ENCODE measurements around the gene DOCK8. TPM values are rescaled to one million over a fixed set of nuclear protein-coding genes. Genes with fewer than 3 reads are reported as not detected.

The DOCK8 gene
- polyA plus RNA-seq, 3 donors = 2.4 to 12.4 (median 6.9) TPM

DNA sequence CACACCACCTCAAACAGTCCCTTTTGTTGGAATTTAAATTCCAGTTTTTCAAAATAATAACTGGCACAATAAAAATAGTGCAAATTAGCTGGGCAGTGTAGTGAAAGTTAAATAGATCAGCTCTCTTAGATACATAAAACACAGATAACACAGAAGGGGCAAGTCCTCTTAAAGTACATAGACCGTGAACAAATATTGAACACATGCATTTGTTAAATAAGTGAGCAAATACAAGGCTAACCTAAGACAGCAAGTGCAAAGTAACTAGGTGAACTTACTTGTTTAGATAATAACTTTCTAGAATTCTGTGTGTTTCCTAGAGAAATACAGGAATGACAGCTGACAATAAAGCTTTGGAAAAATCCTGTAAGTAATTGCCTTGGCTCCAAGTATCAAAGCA lies 280.1 kb downstream of the DOCK8 start:
- WGBS, 3 donors = 51 to 99% (median 88%) methylated on average over 1 of the region's 1 CpG
- H3K27ac ChIP-seq (ENCODE audit: low read depth, low read length) = no peak overlapping the region

DNA sequence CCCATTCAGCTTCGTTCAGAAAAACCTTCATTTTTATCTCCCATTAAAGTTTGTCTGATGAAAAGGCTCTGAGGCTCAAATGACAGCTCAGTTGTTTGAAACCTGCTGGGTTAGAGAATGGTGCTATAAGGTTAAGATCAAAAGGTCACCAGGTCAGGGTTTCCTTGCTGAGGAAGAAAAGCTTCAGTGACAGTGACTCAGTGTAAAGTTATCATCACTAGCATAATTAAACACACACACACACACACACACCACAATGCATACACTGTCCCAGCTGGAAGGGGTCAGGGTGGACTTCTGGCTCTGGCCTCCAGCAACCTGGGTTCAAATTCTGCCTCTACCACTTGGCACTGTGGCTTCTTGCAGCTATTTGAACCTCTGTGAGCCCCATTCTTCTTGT lies 281.1 kb downstream of the DOCK8 start:
- H3K27ac ChIP-seq (ENCODE audit: low read depth, low read length) = no peak overlapping the region
- WGBS, 3 donors = 36 to 83% (median 74%) methylated on average over 1 of the region's 1 CpG

DNA sequence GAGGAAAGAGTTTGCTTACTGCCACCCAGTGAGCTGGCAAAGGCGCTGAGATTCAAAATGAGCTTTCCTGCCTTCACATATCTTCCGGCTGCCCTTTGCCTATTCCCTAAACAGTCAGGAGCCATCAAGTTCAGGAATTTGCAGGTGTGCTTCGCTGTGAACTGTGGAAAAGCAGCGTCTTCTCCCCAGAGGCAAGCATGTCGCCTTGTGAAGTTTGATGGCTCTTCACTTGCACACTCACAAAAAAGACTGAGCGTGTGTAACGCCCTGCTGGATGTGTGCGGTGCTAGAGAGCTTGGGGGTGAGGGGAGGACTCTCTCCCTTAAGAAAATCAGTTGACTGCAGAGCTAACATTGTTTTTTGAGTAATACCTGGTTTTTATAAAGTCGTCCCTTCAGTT lies 288.7 kb downstream of the DOCK8 start:
- WGBS, 3 donors = 81 to 86% (median 84%) methylated on average over 9 of the region's 9 CpGs
- H3K27ac ChIP-seq (ENCODE audit: low read depth, low read length) = no peak overlapping the region

DNA sequence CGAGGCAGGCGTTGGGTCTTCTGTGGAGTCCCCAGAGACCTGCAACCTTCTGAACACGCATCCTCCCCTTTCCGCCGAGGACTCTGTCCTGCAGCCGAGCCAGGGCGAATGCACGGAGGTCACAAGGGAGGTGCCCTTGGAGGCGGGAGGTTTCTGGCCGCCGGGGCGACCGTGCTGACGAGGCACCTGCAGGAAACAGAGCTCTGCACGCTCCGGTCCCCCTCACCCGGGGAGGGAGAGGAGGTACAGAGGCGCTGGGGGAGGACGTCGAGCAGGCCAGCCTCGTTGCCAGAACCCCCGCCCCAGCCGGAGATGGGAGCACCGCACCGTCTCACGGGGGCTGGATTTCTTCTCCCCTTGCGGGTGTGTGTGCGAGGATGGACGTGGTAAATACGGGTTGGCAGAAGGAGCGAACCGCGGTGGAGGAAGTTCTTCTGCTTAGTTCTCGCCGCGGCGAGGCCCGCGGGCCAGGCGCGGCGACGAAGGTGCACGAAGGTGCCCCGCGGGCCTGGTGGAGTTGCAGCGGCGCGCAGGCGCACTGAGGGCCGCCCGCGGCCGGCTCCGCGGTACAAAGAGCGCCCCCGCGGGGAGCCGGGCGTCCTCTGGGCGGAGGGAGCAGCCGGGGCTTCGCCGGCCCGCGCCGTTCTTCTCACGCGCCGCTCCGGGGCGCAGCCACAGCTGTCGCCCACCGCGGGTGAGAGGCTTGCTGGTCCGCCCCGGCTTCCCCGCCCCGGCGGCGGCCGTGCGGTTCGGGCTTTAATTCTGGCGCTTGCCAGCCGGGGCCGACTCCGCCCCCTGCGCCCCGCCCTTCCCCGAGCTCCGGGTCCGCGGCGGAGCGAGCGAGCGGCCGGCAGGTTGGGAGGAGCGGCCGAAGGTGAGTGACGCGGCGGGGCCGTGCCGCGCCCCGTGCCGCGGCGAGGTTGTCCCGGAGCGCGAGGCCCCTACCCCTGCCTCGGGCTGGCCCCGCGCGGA lies 289.5 kb downstream of the DOCK8 start, which contains the start of gene KANK1:
KANK1 (plus strand) TSS at position 815 of the 972 bp plus-strand sequence.
- 0 to 1% (median 1%) methylated on average over 114 to 119 of the region's 119 CpGs for WGBS, 3 donors

DNA sequence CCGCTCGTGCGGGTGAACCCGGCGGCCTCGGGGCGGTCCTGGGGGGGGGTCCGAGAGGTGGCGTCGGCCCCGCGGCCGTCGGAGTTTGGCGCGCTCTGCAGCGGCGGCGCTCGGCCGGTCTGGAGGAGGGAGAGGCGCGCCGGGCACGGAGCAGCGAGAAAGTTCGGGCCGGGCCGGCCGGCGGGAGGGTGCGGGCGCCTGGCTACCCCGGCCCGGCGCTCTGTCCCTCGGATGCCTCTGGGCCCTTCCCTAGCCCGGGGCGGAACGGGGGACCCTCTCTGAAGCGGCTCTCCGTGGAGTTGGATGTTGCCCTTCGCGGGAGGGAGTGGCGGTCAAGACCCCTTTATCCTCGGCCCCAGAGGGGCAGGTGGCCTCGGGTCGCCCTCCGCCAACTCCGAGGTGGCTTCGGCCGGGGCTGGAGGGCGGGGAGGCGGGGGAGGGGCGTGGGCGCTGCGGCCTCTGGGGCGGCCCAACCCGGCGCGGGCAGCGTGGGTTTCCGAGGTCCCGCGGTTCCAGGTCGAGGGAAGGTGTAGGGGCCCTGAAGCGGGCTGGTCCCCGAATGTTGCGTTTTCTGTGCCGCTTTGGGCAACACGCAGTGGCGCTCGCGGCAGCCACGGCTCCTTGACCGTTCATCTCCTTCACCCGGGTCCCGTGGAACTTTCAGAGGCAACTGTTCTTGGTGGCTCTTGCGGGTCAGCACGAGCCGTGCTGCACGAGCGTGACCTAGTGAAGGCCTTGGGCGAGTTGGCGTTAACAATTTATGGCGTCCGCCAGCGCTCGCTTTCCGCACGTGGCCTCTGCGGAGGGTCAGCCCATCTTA lies 290.5 kb downstream of the DOCK8 start:
- H3K27ac ChIP-seq (ENCODE audit: low read depth, low read length) = no peak overlapping the region
- 0 to 2% (median 1%) methylated on average over 61 to 92 of the region's 92 CpGs for WGBS, 3 donors

More for the DNA sequence above, 289.5 kb downstream of the DOCK8 start, which contains the start of gene KANK1:
- H3K27ac ChIP-seq (ENCODE audit: low read depth, low read length) = no peak within 1 kb of the TSS

DNA sequence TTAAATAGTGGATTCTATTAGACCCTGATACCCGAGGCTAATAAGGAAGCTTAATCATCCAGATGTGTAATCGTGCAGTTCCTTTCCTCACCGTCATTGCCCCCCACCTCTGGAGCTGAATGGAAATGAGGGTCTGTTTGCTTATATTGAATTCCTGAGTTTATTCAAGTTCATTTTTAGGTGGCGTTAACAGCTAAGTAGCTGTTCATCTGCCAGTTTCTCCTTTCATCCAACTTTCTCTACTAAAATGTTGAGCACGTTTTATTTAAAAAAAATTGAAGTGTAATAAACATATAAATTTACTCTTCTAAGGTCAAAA lies 291.0 kb downstream of the DOCK8 start:
- 26 to 46% (median 27%) methylated on average over 5 of the region's 5 CpGs for WGBS, 3 donors
- no peak overlapping the region for H3K27ac ChIP-seq (ENCODE audit: low read depth, low read length)

DNA sequence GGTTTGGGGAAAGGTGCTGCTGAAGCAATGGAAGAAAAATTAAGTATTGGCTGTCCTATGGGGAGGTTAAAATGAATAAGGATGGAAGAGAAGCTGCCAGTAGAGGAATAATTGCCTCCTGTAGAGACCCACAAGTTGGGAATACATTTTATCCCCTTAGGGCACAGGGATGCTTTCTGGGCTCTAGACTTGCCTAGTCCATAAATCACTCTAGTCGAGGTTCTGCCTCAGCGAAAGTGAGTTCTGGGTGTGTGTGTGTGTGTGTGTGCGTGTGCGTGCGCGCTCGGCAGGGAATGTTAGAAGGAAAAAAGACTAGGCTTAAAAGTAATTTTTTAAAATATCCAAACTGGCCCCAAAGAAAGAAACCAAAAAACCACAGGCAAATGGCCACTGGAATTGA lies 291.6 kb downstream of the DOCK8 start:
- WGBS, 3 donors = 86 to 94% (median 88%) methylated on average over 7 of the region's 7 CpGs
- no peak overlapping the region for H3K27ac ChIP-seq (ENCODE audit: low read depth, low read length)

DNA sequence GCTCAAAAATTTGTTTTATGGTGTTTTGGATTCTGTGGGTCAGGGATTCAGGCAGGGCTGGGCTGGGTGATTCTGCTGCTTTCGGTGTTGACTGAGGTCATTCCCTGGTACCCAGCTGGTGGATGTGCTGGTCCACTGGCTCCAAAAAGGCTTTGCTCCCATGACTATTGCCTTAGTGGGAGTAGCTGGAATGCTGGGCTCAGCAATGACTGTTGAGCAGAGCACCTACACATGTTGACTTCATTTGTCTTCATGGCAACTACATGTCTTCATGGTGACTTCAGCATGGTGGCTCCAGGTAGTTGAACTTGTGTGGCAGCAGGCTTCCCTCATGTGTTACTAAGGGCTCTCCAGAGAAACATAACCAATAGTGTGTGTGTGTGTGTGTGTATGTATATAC lies 297.2 kb downstream of the DOCK8 start:
- 45 to 96% (median 56%) methylated on average over 1 of the region's 1 CpG for WGBS, 3 donors

DNA sequence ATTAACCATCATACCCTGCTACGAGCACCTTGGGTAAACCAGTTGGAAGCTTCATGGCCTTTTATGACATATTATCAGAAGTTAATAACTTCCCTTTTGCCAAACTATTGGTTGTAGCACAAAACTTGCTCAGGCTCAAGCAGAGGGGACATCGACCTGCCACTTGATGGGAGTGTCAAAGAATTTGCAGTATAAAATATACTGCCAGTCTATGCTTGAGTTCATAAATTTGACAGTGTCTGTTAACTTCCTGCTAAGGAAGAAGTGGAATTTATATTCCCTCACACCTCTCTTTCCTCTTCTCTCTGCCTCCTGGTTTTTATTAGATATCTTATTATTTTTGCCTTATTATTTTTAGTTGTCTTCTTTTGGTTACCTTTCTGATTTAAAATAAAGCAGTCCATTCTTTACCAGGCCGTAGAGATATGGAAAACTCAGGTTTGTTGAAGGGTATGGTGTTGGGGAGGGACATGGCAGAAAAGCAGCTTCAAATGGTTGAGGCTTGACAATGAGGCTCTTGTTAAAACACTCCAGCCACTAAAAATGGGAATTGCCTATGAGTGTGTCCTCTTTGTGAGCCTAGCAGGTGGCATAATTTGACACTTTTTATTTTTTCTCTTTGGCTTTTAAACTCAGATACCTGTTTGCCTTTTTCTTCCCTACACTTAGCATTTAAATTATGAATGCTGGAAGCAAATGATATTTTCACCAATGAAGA lies 298.0 kb downstream of the DOCK8 start:
- H3K27ac ChIP-seq (ENCODE audit: low read depth, low read length) = no peak overlapping the region
- 86 to 90% (median 88%) methylated on average over 3 of the region's 3 CpGs for WGBS, 3 donors

More for the DNA sequence above, 297.2 kb downstream of the DOCK8 start:
- H3K27ac ChIP-seq (ENCODE audit: low read depth, low read length) = no peak overlapping the region

Other genes starting within 250 kb of the DOCK8 start
- 10 to 100 TPM; 10.9 to 15.4 (median 12.3) TPM for gene WASHC1, start 185.4 kb upstream of the DOCK8 start, polyA plus RNA-seq
- gene FOXD4, start 96.4 kb upstream of the DOCK8 start, polyA plus RNA-seq = under 1 TPM in 2 of 3 donors, not detected in 1; 0.14 to 0.21 TPM
- gene ZNG1A, start 35.8 kb upstream of the DOCK8 start, polyA plus RNA-seq = 10 to 100 TPM; 21.5 to 24.3 (median 23.6) TPM

Measured in adipose tissue (tissue), 3 donors.